Ishikawa (cell line): ENCODE data around the gene HTRA3.

ENCODE experiments used
- CEBPB ChIP-seq: IDR thresholded peaks from 2 replicates; pipeline ENCODE4 v1.6.1; 2012
- CREB1 ChIP-seq: IDR thresholded peaks from 2 replicates; pipeline ENCODE4 v1.6.1; 2012; ENCODE audit warnings: low read depth
- EGR1 ChIP-seq: IDR thresholded peaks from 2 replicates; pipeline ENCODE4 v1.6.1; 2012
- EP300 ChIP-seq: IDR thresholded peaks from 2 replicates; pipeline ENCODE4 v1.6.1; 2012; ENCODE audit warnings: borderline replicate concordance
- FOXM1 ChIP-seq: IDR thresholded peaks from 2 replicates; pipeline ENCODE4 v1.6.1; 2012; ENCODE audit warnings: low read depth, borderline replicate concordance
- MAX ChIP-seq: IDR thresholded peaks from 2 replicates; pipeline ENCODE4 v1.6.1; 2012
- NFIC ChIP-seq: IDR thresholded peaks from 2 replicates; pipeline ENCODE4 v1.6.1; 2012
- RAD21 ChIP-seq: IDR thresholded peaks from 2 replicates; pipeline ENCODE4 v1.6.1; 2012; ENCODE audit warnings: low read depth
- TAF1 ChIP-seq: IDR thresholded peaks from 2 replicates; pipeline ENCODE4 v1.6.1; 2012; ENCODE audit warnings: low read depth, mild to moderate bottlenecking
- TCF12 ChIP-seq: IDR thresholded peaks from 2 replicates; pipeline ENCODE4 v1.6.1; 2012; ENCODE audit warnings: low read depth
- TEAD4 ChIP-seq: IDR thresholded peaks from 2 replicates; pipeline ENCODE4 v1.6.1; 2012
- YY1 ChIP-seq: IDR thresholded peaks from 2 replicates; pipeline ENCODE4 v1.6.1; 2012; ENCODE audit warnings: low read depth
- ZBTB7A ChIP-seq: IDR thresholded peaks from 2 replicates; pipeline ENCODE4 v1.6.1; 2012; ENCODE audit warnings: low read depth
- TF ChIP-seq, protein P1 (sequence below): IDR thresholded peaks from 2 replicates; pipeline ENCODE4 v1.6.1; 2012; ENCODE audit warnings: low read depth, mild to moderate bottlenecking
- TF ChIP-seq, protein P2 (sequence below): IDR thresholded peaks from 2 replicates; pipeline ENCODE4 v1.6.1; 2012

The HTRA3 gene

GRCh38 chr4:8314691-8315255 lies 45.2 kb downstream of the HTRA3 start:
- TF ChIP-seq MAX (no peak), CEBPB (no peak), EGR1 (no peak), TEAD4 (no peak), CREB1 (no peak), TAF1 (no peak), EP300 (no peak), YY1 (no peak), ZBTB7A (no peak)
- TF ChIP-seq, protein P1, sequence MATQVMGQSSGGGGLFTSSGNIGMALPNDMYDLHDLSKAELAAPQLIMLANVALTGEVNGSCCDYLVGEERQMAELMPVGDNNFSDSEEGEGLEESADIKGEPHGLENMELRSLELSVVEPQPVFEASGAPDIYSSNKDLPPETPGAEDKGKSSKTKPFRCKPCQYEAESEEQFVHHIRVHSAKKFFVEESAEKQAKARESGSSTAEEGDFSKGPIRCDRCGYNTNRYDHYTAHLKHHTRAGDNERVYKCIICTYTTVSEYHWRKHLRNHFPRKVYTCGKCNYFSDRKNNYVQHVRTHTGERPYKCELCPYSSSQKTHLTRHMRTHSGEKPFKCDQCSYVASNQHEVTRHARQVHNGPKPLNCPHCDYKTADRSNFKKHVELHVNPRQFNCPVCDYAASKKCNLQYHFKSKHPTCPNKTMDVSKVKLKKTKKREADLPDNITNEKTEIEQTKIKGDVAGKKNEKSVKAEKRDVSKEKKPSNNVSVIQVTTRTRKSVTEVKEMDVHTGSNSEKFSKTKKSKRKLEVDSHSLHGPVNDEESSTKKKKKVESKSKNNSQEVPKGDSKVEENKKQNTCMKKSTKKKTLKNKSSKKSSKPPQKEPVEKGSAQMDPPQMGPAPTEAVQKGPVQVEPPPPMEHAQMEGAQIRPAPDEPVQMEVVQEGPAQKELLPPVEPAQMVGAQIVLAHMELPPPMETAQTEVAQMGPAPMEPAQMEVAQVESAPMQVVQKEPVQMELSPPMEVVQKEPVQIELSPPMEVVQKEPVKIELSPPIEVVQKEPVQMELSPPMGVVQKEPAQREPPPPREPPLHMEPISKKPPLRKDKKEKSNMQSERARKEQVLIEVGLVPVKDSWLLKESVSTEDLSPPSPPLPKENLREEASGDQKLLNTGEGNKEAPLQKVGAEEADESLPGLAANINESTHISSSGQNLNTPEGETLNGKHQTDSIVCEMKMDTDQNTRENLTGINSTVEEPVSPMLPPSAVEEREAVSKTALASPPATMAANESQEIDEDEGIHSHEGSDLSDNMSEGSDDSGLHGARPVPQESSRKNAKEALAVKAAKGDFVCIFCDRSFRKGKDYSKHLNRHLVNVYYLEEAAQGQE, result no peak

DNA sequence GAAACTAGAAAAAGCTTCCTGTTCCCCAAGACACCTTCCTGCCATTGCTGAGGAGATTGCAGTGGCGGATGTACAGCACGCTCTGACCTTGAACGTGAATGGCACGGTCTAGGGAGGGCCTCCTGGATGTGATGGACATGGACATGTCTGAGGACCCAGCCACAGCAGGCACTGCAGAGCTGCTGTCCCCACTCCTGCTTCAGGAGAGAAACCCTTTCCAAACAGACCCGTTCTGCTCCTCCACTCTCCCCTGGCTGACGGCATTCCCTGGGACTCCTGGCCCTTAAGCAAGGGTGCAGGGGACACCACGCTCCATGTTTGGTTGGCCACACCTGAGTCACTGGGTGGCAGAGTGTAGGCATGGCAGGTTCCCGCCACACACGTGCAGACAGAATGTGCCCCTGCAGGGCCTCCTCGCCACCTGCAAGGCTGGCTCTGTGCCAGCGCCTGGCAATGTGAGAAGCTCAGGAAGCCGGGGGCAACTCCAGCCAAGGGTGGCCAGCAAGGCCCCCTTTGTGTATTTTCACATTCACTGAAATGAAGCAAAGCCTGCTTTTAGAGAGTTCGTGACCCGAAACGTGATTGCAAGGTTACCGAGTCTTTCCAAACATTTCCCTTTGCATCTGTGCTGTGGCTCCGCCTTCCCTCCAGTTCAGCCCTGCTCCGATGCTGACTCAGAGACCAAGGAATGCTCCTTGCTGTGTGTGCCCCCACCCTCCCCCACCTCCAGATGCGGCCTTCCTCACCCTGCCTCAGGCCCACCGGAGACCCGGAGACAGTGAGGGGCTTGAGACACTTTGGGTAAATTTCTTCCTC lies 46.1 kb downstream of the HTRA3 start:
- TF ChIP-seq NFIC (peak; percentile 99), EP300 (peak; percentile 84), FOXM1 (peak; percentile 76), ZBTB7A (peak; percentile 97), CREB1 (no peak), TEAD4 (peak; percentile 85), TCF12 (peak; percentile 97), MAX (peak; percentile 99), CEBPB (peak; percentile 65; the same call in 1 of the 2 replicates), EGR1 (no peak), YY1 (peak; percentile 59; the same call in 1 of the 2 replicates), TAF1 (no peak; the same call in 1 of the 2 replicates), RAD21 (no peak)
- TF ChIP-seq, protein P1, result no peak
- TF ChIP-seq, protein P2, sequence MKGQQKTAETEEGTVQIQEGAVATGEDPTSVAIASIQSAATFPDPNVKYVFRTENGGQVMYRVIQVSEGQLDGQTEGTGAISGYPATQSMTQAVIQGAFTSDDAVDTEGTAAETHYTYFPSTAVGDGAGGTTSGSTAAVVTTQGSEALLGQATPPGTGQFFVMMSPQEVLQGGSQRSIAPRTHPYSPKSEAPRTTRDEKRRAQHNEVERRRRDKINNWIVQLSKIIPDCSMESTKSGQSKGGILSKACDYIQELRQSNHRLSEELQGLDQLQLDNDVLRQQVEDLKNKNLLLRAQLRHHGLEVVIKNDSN, result 0 out of 2 replicates have a peak, but pooled peaks have one; percentile 33

DNA sequence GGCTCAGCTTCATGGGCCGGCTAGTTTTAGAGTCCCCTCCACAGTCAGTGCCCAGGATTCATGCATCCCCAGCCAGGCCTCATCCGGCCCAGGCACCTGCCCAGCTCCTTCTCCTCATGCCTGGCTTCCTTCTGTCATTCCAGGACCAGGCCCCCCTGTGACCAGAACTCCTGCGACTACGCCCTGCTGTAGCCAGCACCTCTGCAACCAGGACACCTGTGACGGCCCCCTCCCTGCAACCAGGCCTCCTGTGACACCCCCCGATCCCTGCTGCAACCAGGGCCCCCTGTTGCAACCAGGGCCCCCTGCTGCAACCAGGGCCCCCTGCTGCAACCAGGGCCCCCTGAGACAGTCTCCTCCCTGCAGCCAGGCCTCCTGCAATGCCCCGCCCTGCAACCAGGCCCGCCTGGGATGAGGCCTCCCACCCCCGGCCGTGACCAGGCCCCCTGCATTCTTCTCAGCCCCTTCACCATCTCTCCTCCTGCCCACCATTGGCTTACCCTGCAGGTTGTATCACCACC lies 46.8 kb downstream of the HTRA3 start:
- TF ChIP-seq ZBTB7A, result peak; percentile 56; the same call in 1 of the 2 replicates
- no peak for TF ChIP-seq NFIC
- TF ChIP-seq TEAD4, result 0 out of 2 replicates have a peak, but pooled peaks have one; percentile 1
- no peak; the same call in 1 of the 2 replicates for TF ChIP-seq EP300
- TF ChIP-seq RAD21, result no peak

GRCh38 chr4:8316911-8317351 lies 47.4 kb downstream of the HTRA3 start:
- TF ChIP-seq CREB1 (no peak), RAD21 (no peak)

DNA sequence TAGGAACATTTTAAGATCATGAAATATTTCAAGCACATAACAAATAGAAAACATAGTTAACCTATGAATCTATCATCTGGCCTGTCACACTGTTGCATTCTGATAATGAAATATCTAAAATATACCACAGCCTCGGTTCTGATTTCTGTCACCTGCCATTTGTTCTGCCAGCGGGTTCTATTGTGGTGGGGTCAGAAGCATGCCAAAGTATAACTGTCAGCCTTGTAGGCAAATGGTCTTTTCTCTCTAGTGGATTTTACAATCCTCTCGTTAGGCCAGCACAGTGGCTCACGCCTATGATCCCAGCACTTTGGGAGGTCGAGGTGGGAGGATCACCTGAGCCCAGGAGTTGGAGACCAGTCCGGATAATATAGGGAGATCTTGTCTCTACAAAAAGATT lies 47.9 kb downstream of the HTRA3 start:
- TF ChIP-seq RAD21, result no peak
- TF ChIP-seq, protein P1, result no peak
- no peak for TF ChIP-seq MAX
- TF ChIP-seq, protein P2, result no peak
- no peak for TF ChIP-seq YY1
- TF ChIP-seq TCF12, result no peak
- no peak for TF ChIP-seq TEAD4
- TF ChIP-seq FOXM1, result no peak
- TF ChIP-seq CEBPB, result no peak
- TF ChIP-seq ZBTB7A, result no peak
- TF ChIP-seq EGR1, result no peak
- no peak for TF ChIP-seq CREB1
- no peak for TF ChIP-seq EP300
- no peak for TF ChIP-seq TAF1
- no peak for TF ChIP-seq NFIC
